SU-DHL-6 (cell line): ENCODE measurements around the gene STARD3NL.

Experiments used
- H2AFZ ChIP-seq: fragments of 200-600 bp; sonication (generic); 2 replicates; pipeline ENCODE4 v1.6.1; 2014; ENCODE audit warnings: low read depth, mild to moderate bottlenecking, moderate library complexity, mixed read lengths, antibody characterized with exemption, low read length; ENCODE audit not compliant: severe bottlenecking
- H3F3A ChIP-seq: fragments of 200-600 bp; shearing (Covaris generic); 2 replicates; pipeline ENCODE4 v1.6.0; 2016; ENCODE audit warnings: antibody characterized with exemption, mild to moderate bottlenecking; ENCODE audit not compliant: insufficient read depth
- H3K27ac ChIP-seq: fragments of 200-600 bp; sonication (generic); 2 replicates; pipeline ENCODE4 v1.5.1; 2016; ENCODE audit warnings: low read depth, mild to moderate bottlenecking, low read length, moderate library complexity, mixed read lengths
- H3K27me3 ChIP-seq: fragments of 200-600 bp; sonication (generic), shearing (Covaris generic); 2 replicates; pipeline ENCODE4 v1.6.0; 2014; ENCODE audit warnings: mild to moderate bottlenecking, low read length
- H3K36me3 ChIP-seq: fragments of 200-600 bp; sonication (generic); 2 replicates; pipeline ENCODE4 v1.6.1; 2014; ENCODE audit warnings: mild to moderate bottlenecking, low read length, mixed read lengths
- H3K4me2 ChIP-seq: fragments of 300-600, 200-600 bp; shearing (Covaris generic), sonication (generic); 2 replicates; pipeline ENCODE4 v1.6.0; 2014; ENCODE audit warnings: low read length, low read depth, mild to moderate bottlenecking; ENCODE audit not compliant: poor library complexity, severe bottlenecking
- H3K4me3 ChIP-seq: fragments of 200-600 bp; sonication (generic); 2 replicates; pipeline ENCODE4 v1.5.1; 2014; ENCODE audit warnings: antibody characterized with exemption, low read length, mild to moderate bottlenecking, mixed read lengths; ENCODE audit not compliant: insufficient read depth, poor library complexity, severe bottlenecking
- H3K79me2 ChIP-seq: fragments of 200-600 bp; sonication (generic); 2 replicates; pipeline ENCODE4 v1.6.1; 2014; ENCODE audit warnings: mild to moderate bottlenecking, low read length, moderate library complexity; ENCODE audit not compliant: insufficient read depth
- H3K9ac ChIP-seq: fragments of 200-600 bp; sonication (generic); 2 replicates; pipeline ENCODE4 v1.7.0; 2014; ENCODE audit warnings: mild to moderate bottlenecking, low read length
- H3K9me2 ChIP-seq: fragments of 200-600 bp; sonication (generic); replicated peaks from 2 replicates; pipeline ENCODE4 v1.6.1; 2014; ENCODE audit warnings: low read length; ENCODE audit not compliant: insufficient read depth
- H3K9me3 ChIP-seq: fragments of 200-600 bp; sonication (generic); 2 replicates; pipeline ENCODE4 v1.6.1; 2014; ENCODE audit warnings: low read length, mixed read lengths; ENCODE audit not compliant: insufficient read depth
- H4K20me1 ChIP-seq: fragments of 200-600 bp; sonication (generic); 2 replicates; pipeline ENCODE4 v1.6.1; 2014; ENCODE audit warnings: low read depth, mild to moderate bottlenecking, antibody characterized with exemption, low read length, moderate library complexity, mixed read lengths
- CTCF ChIP-seq: fragments of 200-600 bp; sonication (generic); IDR thresholded peaks from one replicate; pipeline ENCODE4 v1.5.1; 2017; ENCODE audit warnings: antibody characterized with exemption, mild to moderate bottlenecking, low read length, moderate library complexity; ENCODE audit not compliant: insufficient read depth, poor library complexity, severe bottlenecking
- EZH2phosphoT487 ChIP-seq: fragments of 200-600 bp; sonication (generic), shearing (Covaris generic); conservative IDR thresholded peaks from 2 replicates; pipeline ENCODE4 v1.6.1; 2018; ENCODE audit warnings: mild to moderate bottlenecking, antibody characterized with exemption, low read length, moderate library complexity, mixed read lengths

STARD3NL gene

GRCh38 chr7:38187794-38188440 is 9.9 kb downstream of the STARD3NL start:
- H3K4me2 ChIP-seq, result no peak overlapping the region
- H2AFZ ChIP-seq, result no peak overlapping the region
- H3K27me3 ChIP-seq, result no peaks in the 10 kb centered on the region
- H3K27ac ChIP-seq, result no peak overlapping the region
- peaks cover 67% of the 10 kb centered on the region for H3K79me2 ChIP-seq
- no peaks in the 10 kb centered on the region for H3K36me3 ChIP-seq
- no peak overlapping the region for H3K4me3 ChIP-seq
- TF ChIP-seq CTCF, result no peak
- TF ChIP-seq EZH2phosphoT487, result no peak
- no peaks in the 10 kb centered on the region for H3K9me3 ChIP-seq
- H4K20me1 ChIP-seq, result peaks cover 23% of the 10 kb centered on the region; the same call in 1 of the 2 replicates
- H3K9me2 ChIP-seq, result no peaks in the 10 kb centered on the region
- no peaks in the 10 kb centered on the region for H3F3A ChIP-seq
- H3K9ac ChIP-seq, result no peak overlapping the region

- no peaks in the 10 kb centered on the region for H3F3A ChIP-seq
- no peak overlapping the region for H3K4me3 ChIP-seq
- peaks cover 26% of the 10 kb centered on the region; the same call in 1 of the 2 replicates for H4K20me1 ChIP-seq
- H3K79me2 ChIP-seq, result peaks cover 68% of the 10 kb centered on the region
- H3K27me3 ChIP-seq, result no peaks in the 10 kb centered on the region
- TF ChIP-seq EZH2phosphoT487, result no peak
- TF ChIP-seq CTCF, result no peak
- no peak overlapping the region for H3K27ac ChIP-seq
- no peaks in the 10 kb centered on the region for H3K9me2 ChIP-seq
- H3K36me3 ChIP-seq, result no peaks in the 10 kb centered on the region
- no peak overlapping the region for H3K9ac ChIP-seq
- no peak overlapping the region for H3K4me2 ChIP-seq
- no peak overlapping the region for H2AFZ ChIP-seq
- no peaks in the 10 kb centered on the region for H3K9me3 ChIP-seq
These were observed 11.3 kb downstream of the STARD3NL start for GRCh38 chr7:38189231-38189938.

- Histone ChIP-seq H3F3A (no peaks in the 10 kb centered on the region), H3K27ac (no peak overlapping the region), H3K79me2 (peaks cover 69% of the 10 kb centered on the region), H3K9ac (no peak overlapping the region), H3K4me3 (no peak overlapping the region), H3K36me3 (no peaks in the 10 kb centered on the region), H3K27me3 (no peaks in the 10 kb centered on the region), H2AFZ (no peak overlapping the region), H4K20me1 (peaks cover 24% of the 10 kb centered on the region), H3K4me2 (no peak overlapping the region), H3K9me2 (no peaks in the 10 kb centered on the region), H3K9me3 (no peaks in the 10 kb centered on the region)
- TF ChIP-seq CTCF (no peak), EZH2phosphoT487 (no peak)
These were observed 12.0 kb downstream of the STARD3NL start for GRCh38 chr7:38190011-38190410.
